BJ (cell line): ENCODE results near the gene ENTR1. TPM values are rescaled to one million over a fixed set of nuclear protein-coding genes. Genes with fewer than 3 reads are reported as not detected.

Source experiments
- CTCF ChIA-PET: fragments of 350-600 bp; formaldehyde crosslinking; extraction: SDS; loops from one replicate; lab custom pipeline; 2021; ENCODE audit warnings: antibody characterized with exemption, inconsistent platforms; lab: Yijun Ruan, JAX
- POLR2A ChIA-PET: fragments of 300-600 bp; sonication (Branson Sonifier 250); formaldehyde crosslinking; extraction: SDS; loops from one replicate; lab custom pipeline; 2021; ENCODE audit warnings: antibody characterized with exemption; lab: Charles Lee
- DNase-seq: peaks from one replicate; pipeline ENCODE4 v3.0.0-alpha.2; 2011; ENCODE audit warnings: low read depth
- H3K27me3 ChIP-seq: 2 replicates; pipeline ENCODE4 v1.6.0; 2011; ENCODE audit warnings: low read length; ENCODE audit not compliant: control insufficient read depth, insufficient read depth
- H3K36me3 ChIP-seq: 2 replicates; pipeline ENCODE4 v1.5.1; 2011; ENCODE audit warnings: low read length; ENCODE audit not compliant: control insufficient read depth, insufficient read depth
- H3K4me3 ChIP-seq: 2 replicates; pipeline ENCODE4 v1.5.1; 2011; ENCODE audit warnings: low read depth, mild to moderate bottlenecking, control low read depth, low read length
- polyA plus RNA-seq: library from polyadenylated mRNA; depleted of rRNA; stranded (reverse); fragments of >200 nt; gene quantifications from 2 replicates; pipeline ENCODE4 v1.2.3, GENCODE V29; 2011
- TF ChIP-seq, protein P1 (sequence below): IDR thresholded peaks from 2 replicates; pipeline ENCODE4 v1.5.1; 2011; ENCODE audit warnings: low read depth, mild to moderate bottlenecking, control low read depth, inconsistent platforms, low read length, moderate library complexity; ENCODE audit not compliant: insufficient read depth

The ENTR1 gene
- polyA plus RNA-seq, 1 experiment, result 28.0 TPM

DNA sequence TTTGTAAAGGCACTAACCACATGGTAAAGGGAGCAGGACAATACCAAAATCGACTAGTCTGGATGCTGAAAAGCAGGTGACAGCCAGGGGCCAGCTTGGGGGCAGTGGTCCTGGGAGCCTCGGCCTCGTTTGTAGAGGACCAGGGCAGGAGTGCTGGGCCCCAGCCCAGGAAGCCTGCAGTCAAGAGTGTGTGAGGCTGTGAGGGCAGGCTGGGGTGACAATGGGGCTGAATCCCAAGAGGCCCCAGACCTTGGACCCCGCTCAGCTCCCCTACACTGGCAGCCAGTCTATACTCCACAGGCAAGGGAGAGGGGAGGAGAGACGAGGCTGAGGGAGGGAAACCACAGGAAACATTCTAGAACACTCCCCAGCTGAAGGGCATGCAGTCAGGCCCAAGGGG lies 31.9 kb upstream of the ENTR1 start:
- Histone ChIP-seq H3K27me3 (no peaks in the 10 kb centered on the region), H3K36me3 (peaks cover 50% of the 10 kb centered on the region), H3K4me3 (no peak overlapping the region)
- no peak for DNase-seq
- ChIA-PET POLR2A (no interaction called here), CTCF (interaction anchor here (0.9 to 1.3 kb wide), 2 partner anchors 28 to 33 kb away, joined by 3 to 5 read pairs; no protein-coding TSS in a partner anchor)
- TF ChIP-seq, protein P1, sequence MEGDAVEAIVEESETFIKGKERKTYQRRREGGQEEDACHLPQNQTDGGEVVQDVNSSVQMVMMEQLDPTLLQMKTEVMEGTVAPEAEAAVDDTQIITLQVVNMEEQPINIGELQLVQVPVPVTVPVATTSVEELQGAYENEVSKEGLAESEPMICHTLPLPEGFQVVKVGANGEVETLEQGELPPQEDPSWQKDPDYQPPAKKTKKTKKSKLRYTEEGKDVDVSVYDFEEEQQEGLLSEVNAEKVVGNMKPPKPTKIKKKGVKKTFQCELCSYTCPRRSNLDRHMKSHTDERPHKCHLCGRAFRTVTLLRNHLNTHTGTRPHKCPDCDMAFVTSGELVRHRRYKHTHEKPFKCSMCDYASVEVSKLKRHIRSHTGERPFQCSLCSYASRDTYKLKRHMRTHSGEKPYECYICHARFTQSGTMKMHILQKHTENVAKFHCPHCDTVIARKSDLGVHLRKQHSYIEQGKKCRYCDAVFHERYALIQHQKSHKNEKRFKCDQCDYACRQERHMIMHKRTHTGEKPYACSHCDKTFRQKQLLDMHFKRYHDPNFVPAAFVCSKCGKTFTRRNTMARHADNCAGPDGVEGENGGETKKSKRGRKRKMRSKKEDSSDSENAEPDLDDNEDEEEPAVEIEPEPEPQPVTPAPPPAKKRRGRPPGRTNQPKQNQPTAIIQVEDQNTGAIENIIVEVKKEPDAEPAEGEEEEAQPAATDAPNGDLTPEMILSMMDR, result no peak

DNA sequence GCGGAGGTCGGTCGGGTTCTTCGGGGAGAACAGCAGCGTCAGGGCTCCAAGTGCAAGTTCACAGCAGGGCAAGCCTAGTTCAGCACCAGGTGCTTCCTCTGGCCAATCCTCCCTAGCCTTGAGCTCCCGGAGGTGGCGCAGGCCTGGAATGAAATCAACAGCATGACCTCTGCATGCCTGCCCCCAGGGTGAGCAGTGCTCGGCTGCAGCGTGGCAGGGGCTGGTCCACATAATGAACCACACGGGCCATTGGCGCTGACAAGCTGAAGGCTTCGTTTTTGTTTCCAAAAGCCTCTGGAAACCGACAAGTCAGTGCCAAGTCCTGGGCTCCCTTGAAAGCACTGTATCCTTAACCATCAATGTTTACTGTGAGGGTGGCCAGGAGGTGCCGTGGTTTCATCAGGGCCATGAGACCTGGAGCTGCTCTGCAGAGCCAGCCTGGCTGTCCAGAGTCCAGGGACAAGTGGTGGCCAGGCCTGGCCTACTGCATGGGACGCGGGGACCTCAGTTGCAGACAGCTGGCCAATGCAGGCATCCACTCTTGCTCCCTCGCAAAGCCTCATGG lies 31.3 kb upstream of the ENTR1 start:
- DNase-seq, result no peak
- POLR2A ChIA-PET, result no interaction called here
- TF ChIP-seq, protein P1, result no peak
- Histone ChIP-seq H3K27me3 (no peaks in the 10 kb centered on the region), H3K36me3 (peaks cover 46% of the 10 kb centered on the region), H3K4me3 (no peak overlapping the region)
- CTCF ChIA-PET, result interaction anchor here (1.0 to 1.3 kb wide), 2 partner anchors 29 to 48 kb away, joined by 3 to 5 read pairs; no protein-coding TSS in a partner anchor

DNA sequence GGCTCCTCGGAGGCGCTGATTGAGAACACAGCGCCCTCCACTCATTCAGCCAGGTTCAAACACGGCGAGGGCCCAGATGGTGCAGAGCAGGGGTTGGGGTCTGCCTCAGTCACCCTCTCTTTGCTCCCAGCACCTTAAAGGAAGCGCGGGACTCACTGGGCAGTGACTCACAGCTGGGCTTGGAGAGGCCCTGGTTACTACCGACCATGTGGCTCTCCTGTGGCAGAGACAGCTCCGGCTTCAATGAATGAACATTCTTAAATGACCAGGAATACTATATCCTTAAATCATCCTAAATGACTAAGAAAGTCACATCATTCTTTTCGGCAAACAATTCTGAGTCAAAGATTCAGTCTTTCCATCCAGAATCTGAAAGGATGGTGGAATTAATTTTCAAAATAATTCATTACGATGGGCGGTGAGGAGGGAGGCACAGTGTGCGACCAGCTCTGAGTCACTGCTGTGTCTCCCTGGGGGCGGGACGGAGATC lies 30.8 kb upstream of the ENTR1 start:
- Histone ChIP-seq H3K4me3 (no peak overlapping the region), H3K27me3 (no peaks in the 10 kb centered on the region), H3K36me3 (peaks cover 43% of the 10 kb centered on the region)
- no peak for DNase-seq
- CTCF ChIA-PET, result interaction anchor here (0.6 to 1.2 kb wide), 5 partner anchors 8 to 49 kb away, joined by 3 to 4 read pairs (median 3); no protein-coding TSS in a partner anchor
- TF ChIP-seq, protein P1, result no peak
- POLR2A ChIA-PET, result no interaction called here

DNA sequence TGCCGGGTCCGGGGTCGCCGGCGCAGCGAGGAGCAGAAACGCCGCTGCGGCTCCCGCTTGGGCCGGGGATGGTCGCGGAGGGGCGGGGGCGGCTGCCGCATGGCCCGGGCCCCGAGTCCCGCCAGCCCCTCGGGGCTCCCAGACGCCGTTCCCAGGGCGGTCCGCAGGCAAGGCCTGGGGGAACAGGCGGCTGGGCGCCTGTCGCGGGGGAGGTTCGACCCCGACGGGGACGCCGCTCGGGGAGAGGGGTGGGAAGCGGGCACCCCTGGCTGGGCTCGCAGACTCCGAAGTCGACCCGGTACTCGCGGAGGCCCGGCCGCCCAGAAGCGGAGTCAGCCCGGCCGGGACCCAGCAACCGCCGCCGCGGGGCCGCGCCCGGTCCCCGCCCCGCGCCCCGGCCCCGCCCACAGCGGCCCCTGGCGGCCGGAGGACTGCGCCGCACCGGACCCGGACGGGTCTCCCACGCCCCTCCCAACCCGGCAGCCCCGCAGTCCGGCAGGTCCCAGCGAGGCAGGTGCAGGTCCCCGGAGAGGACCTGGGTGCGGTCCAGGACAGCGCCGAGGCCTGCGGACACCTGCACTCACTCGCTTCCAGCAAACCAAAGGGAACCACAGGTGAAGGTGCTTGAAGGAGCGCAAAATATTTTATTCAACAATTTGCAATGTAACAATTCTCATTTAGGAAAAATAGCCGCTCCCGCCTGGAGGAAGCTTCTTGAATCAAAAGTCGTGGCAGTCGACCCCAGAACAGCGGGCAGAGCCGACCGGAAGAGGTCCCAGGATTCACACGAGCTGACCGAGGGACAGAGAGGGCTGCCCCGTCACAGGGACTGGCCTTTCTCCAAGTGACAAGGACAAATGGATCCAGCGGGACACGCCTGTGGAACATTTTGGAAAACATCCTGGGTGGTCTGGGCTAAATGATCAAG lies 29.3 kb upstream of the ENTR1 start, which contains the start of gene INPP5E:
INPP5E (minus strand) TSS at position 365 of the 928 bp plus-strand sequence. CDS start 426 bp downstream, outside the sequence.
- ChIA-PET CTCF (interaction anchor here (0.7 to 1.3 kb wide), 11 partner anchors 9 to 257 kb away, joined by 3 to 6 read pairs (median 3); no protein-coding TSS in a partner anchor), POLR2A (no interaction called here)
- peaks cover 33% of the 10 kb centered on the region for H3K36me3 ChIP-seq
- H3K27me3 ChIP-seq, result no peaks in the 10 kb centered on the region
- peak within 1 kb of the TSS; percentile 73 for H3K4me3 ChIP-seq
- DNase-seq, result no peak
- TF ChIP-seq, protein P1, result peak; percentile 43; the same call in 1 of the 2 replicates
